Measurements from ENCODE around the gene ENDOV.

ENDOV gene

GRCh38 chr17:80486692-80487091 is 71.7 kb downstream of the ENDOV start:
- no peak overlapping the region for H3K4me3 ChIP-seq (ENCODE audit: control insufficient read depth, low read depth, low read length)
- no peak for TF ChIP-seq CTCF (IDR thresholded peaks at IDR 0.05; ENCODE audit: control insufficient read depth, insufficient read depth, low read depth, low read length, missing control alignments)

GRCh38 chr17:80487511-80487910 is 72.5 kb downstream of the ENDOV start:
- TF ChIP-seq CTCF (IDR thresholded peaks at IDR 0.05; ENCODE audit: control insufficient read depth, insufficient read depth, low read depth, low read length, missing control alignments) = no peak
- no peak overlapping the region for H3K4me3 ChIP-seq (ENCODE audit: control insufficient read depth, low read depth, low read length)

More at GRCh38 chr17:80486692-80487091, 71.7 kb downstream of the ENDOV start:
- no peak for DNase-seq (ENCODE audit: low read depth)

More at GRCh38 chr17:80487511-80487910, 72.5 kb downstream of the ENDOV start:
- DNase-seq (ENCODE audit: low read depth) = no peak

Data from AG09309 (cell line).